Activated CD4-positive, CD25-positive, alpha-beta regulatory T cell (primary cell): ENCODE data around the gene FXYD6.

ENCODE experiments used
- DNase-seq, 4 experiments: peaks; one replicate each; lab custom pipeline; 2025; lab: John Stamatoyannopoulos, UW

The FXYD6 gene

GRCh38 chr11:117830072-117830471 lies 46.4 kb downstream of the FXYD6 start:
- DNase-seq, result no peak

GRCh38 chr11:117829369-117829725 lies 47.1 kb downstream of the FXYD6 start:
- no peak for DNase-seq

- DNase-seq, result peak; percentile 56 to 74 (median 71)
Observed at GRCh38 chr11:117828611-117829368, 47.7 kb downstream of the FXYD6 start.

- DNase-seq, result peak in 2 of 4 experiments; percentile 13 to 27
Observed at GRCh38 chr11:117827521-117828511, 48.6 kb downstream of the FXYD6 start.

- DNase-seq, result no peak
Observed at GRCh38 chr11:117826832-117827231, 49.6 kb downstream of the FXYD6 start.

- no peak for DNase-seq
Observed at GRCh38 chr11:117826190-117826570, 50.3 kb downstream of the FXYD6 start.

- DNase-seq, result no peak
Observed at GRCh38 chr11:117825538-117826189, 50.8 kb downstream of the FXYD6 start.

- DNase-seq, result no peak
Observed at GRCh38 chr11:117824571-117825537, 51.6 kb downstream of the FXYD6 start, which contains the start of gene FXYD2. Gene FXYD2 (minus strand): TSS chr11:117824744. CDS start chr11:117824678, 66 bp downstream.

GRCh38 chr11:117823946-117824420 lies 52.5 kb downstream of the FXYD6 start:
- no peak for DNase-seq

GRCh38 chr11:117823294-117823945 lies 53.0 kb downstream of the FXYD6 start:
- no peak for DNase-seq

- peak in 3 of 4 experiments; percentile 19 to 43 (median 22) for DNase-seq
Observed at GRCh38 chr11:117822074-117823033, 54.1 kb downstream of the FXYD6 start.

GRCh38 chr11:117821431-117821830 lies 55.0 kb downstream of the FXYD6 start:
- no peak for DNase-seq

- DNase-seq, result no peak
Observed at GRCh38 chr11:117820516-117820915, 55.9 kb downstream of the FXYD6 start.

GRCh38 chr11:117820071-117820470 lies 56.4 kb downstream of the FXYD6 start:
- DNase-seq, result no peak

GRCh38 chr11:117819096-117820040 lies 57.1 kb downstream of the FXYD6 start:
- DNase-seq, result no peak

- DNase-seq, result peak in 1 of 4 experiments; percentile 41
Observed at GRCh38 chr11:117818041-117818873, 58.2 kb downstream of the FXYD6 start.
